Stimulated activated CD4-positive, alpha-beta T cell treated with anti-CD3 and anti-CD28 coated beads, TNF-alpha, amount 100 ng/mL, for 4 hours (primary cell): ENCODE measurements around the gene KRT35.

Experiments
- DNase-seq, 3 experiments: peaks; one replicate each; pipeline ENCODE4 v3.0.0-alpha.2; 2020; ENCODE audit warnings: low read depth in 3 of 3

KRT35 gene

GRCh38 chr17:41512546-41513167 is 31.7 kb upstream of the KRT35 start:
- no peak for DNase-seq

- DNase-seq = no peak
These were observed 30.8 kb upstream of the KRT35 start for GRCh38 chr17:41511716-41512115.

GRCh38 chr17:41511116-41511515 is 30.2 kb upstream of the KRT35 start:
- no peak for DNase-seq

GRCh38 chr17:41510251-41511065 is 29.5 kb upstream of the KRT35 start:
- DNase-seq = no peak

- DNase-seq = no peak
These were observed 26.4 kb upstream of the KRT35 start for GRCh38 chr17:41507315-41507880.

GRCh38 chr17:41505809-41506767 is 25.1 kb upstream of the KRT35 start:
- no peak for DNase-seq

- DNase-seq = no peak
These were observed 24.3 kb upstream of the KRT35 start, which contains the start of gene KRT13 for GRCh38 chr17:41505007-41505808. KRT13 (minus strand) TSS chr17:41505612; CDS start chr17:41505550, 62 bp downstream.

- DNase-seq = no peak
These were observed 23.5 kb upstream of the KRT35 start for GRCh38 chr17:41504246-41504977.

- DNase-seq = no peak
These were observed 22.3 kb upstream of the KRT35 start for GRCh38 chr17:41503202-41503601.

GRCh38 chr17:41500131-41500911 is 19.4 kb upstream of the KRT35 start:
- no peak for DNase-seq

GRCh38 chr17:41499714-41500113 is 18.8 kb upstream of the KRT35 start:
- no peak for DNase-seq

- DNase-seq = no peak
These were observed 17.3 kb upstream of the KRT35 start for GRCh38 chr17:41498276-41498675.

- DNase-seq = peak; percentile 5 to 13 (median 12)
These were observed 16.0 kb upstream of the KRT35 start for GRCh38 chr17:41496803-41497484.

GRCh38 chr17:41494524-41494923 is 13.6 kb upstream of the KRT35 start:
- DNase-seq = no peak

GRCh38 chr17:41492771-41493170 is 11.8 kb upstream of the KRT35 start:
- DNase-seq = no peak

- DNase-seq = no peak
These were observed 11.4 kb upstream of the KRT35 start for GRCh38 chr17:41492351-41492750.

- no peak for DNase-seq
These were observed 10.5 kb upstream of the KRT35 start for GRCh38 chr17:41491476-41491875.
